Heart left ventricle (tissue), 13 donors: ENCODE data around the gene ATP13A1.

Experiments
- POLR2A ChIP-seq, 2 donors: fragments of 450-650 bp; IDR thresholded peaks; one replicate each; pipeline ENCODE4 v1.6.1; 2017; ENCODE audit warnings: antibody characterized with exemption in 2 of 2, mild to moderate bottlenecking in 2 of 2, moderate library complexity in 2 of 2
- TF ChIP-seq, protein P1 (sequence below), 12 donors: fragments of 200-600 bp; sonication (generic) in 4 of 12; IDR thresholded peaks; one replicate each; pipeline versions ENCODE4 v1.5.0 to v1.8.0; 2018 to 2022; ENCODE audit warnings: antibody characterized with exemption in 12 of 12, mild to moderate bottlenecking in 5 of 12
- donor health status: ischemic (EF 13 %, LVEDD 7.1; RV severe dilation, severe dysfunction).
- donor health status: DM: no; HTN: yes; CAD: no.
- donor health status: DM: no; HTN: no; CAD: no.
- donor health status: ischemic (EF 25% LVEDD 6.9; RV normal size, moderate dysfunction).
- donor health status: ischemic (EF 25% LVEDD 5.7; RV mildly dilated, moderate dysfunction).
- donor health status: ischemic (EF 35%, LVEDD 5.7; RV mildly dilated, moderate dysfunction).
- donor health status: nonischemic (EF 11% LVEDD 7.7; RV severe dilation, severe dysfunction).
- donor health status: DM: yes; HTN: yes; CAD: no.
- donor health status: PGD.
- donor health status: ischemic (EF 29% LVEDD 5.4; RV normal size, mild dysfunction).
- donor health status: nonischemic (EF 23%, LVEDD 6.1; RV moderate dilation, normal function).

DNA sequence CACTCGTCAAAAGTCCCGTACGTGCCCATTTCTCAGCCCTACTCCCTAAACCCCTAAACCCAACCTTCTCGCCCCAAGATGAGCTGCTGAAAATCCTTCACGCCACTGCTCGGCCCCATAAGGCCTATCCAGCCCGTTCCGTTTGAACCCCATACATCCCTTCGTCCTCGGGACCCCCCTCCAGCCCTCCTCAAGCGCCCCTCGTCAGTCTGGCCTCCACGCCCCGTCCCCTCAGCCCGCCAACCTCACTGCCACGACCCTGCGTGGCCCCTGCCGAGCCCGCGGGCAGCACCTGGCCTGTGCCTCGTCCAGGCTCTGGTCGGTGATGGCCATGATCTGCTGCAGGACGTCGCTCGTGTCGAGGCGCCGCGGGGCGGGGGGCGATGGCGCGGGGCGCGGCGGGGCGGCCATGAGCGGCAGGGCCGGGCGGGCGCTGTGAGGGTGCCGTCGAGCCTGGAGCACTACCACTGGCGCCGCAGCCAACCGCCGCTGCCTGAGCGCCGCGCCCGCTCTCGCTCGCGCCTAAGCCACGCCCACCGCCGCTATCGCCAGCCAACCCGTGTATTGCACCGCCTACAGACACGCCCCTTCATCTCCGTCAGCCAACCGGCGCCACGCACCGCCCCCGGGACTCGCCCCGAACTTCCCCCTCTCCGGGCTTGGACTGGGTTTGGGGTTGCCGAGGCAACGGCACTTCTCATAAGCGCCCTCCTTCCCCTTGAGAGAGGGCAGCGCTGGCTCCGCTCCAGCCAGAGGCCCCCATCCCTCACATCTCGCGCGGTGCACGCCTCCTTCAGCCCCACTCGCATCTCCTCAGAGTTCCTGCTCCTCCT lies 45.0 kb downstream of the ATP13A1 start, which contains the start of gene PBX4:
- TF ChIP-seq, protein P1, sequence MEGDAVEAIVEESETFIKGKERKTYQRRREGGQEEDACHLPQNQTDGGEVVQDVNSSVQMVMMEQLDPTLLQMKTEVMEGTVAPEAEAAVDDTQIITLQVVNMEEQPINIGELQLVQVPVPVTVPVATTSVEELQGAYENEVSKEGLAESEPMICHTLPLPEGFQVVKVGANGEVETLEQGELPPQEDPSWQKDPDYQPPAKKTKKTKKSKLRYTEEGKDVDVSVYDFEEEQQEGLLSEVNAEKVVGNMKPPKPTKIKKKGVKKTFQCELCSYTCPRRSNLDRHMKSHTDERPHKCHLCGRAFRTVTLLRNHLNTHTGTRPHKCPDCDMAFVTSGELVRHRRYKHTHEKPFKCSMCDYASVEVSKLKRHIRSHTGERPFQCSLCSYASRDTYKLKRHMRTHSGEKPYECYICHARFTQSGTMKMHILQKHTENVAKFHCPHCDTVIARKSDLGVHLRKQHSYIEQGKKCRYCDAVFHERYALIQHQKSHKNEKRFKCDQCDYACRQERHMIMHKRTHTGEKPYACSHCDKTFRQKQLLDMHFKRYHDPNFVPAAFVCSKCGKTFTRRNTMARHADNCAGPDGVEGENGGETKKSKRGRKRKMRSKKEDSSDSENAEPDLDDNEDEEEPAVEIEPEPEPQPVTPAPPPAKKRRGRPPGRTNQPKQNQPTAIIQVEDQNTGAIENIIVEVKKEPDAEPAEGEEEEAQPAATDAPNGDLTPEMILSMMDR (IDR thresholded peaks at IDR 0.05) = no peak
- TF ChIP-seq POLR2A (IDR thresholded peaks at IDR 0.05) = no peak
